Measurements from ENCODE around the gene PTPRG. TPM values are rescaled to one million over a fixed set of nuclear protein-coding genes. Genes with fewer than 3 reads are reported as not detected.

The PTPRG gene
- total RNA-seq, 2 experiments from 2014 or later = 0.10 TPM; not detected in 1

DNA sequence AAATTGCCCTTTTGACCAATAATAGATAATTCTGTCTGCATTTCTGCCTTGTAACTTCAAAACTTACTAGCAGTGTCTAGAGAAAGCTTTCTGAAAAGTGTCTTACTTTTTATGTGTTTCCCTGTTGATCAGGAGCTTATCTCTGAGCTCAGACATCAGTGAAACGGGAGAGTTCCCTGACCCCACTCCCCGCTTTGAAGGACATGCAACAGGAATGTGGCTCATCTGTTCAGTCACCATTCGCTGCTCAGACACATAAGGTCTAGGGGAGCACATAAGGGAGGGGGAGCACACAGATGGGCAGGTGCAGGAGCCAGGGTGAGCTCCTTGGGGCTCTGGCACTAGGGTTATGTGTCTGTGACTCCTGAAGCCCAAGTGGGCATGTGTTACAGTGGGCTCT is 607.0 kb downstream of the PTPRG start:
- ChIA-PET CTCF (interaction anchor here (1.5 kb wide), 1 partner anchor 20 kb away, joined by 4 read pairs; no protein-coding TSS in a partner anchor), POLR2A (no interaction called here)
- Mint-ChIP-seq H3K27me3 (peaks cover 2% of the 10 kb centered on the region), H3K4me3 (no peak overlapping the region), H3K9me3 (peaks cover 8% of the 10 kb centered on the region), H3K27ac (no peak overlapping the region), H3K4me1 (ENCODE audit: low read depth) (no peaks in the 10 kb centered on the region), H3K36me3 (no peaks in the 10 kb centered on the region)
- intact Hi-C loops (cut with micrococcal nuclease) = no loop called here
- no peak for DNase-seq

DNA sequence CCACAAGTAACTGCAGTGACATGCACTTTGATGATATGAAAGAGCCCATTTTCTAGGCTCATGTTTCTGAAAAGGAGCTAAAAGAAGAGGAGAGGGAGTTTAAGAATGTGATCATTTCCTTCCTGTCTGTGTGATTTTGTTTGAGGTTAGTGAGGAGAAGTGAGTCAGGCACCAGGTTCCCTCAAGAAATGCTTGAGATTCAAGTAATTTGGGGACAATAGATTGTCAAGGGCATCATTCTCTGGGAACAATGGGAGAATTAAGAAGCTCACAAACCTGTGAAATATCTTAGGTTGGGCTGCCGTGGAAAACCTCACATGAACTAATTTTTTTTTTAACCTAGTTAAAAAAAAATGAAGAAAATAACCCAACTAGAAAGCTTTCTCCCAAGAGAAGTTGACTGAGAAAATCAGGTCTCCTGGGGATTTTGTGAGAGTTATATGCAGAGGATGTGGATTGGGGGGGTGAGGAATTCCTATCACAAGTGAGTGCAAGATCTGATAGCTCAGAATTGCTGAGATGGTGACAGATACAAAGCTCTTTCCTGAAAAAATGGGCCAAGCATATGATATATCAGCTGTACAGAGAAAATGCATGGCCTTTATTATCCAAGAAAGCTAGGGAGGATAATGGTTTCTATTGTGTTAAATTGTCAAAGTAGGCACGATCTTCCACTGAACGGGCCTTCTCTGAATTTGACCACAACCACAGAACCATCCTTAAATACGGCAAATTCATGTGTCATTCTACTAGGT is 608.7 kb downstream of the PTPRG start:
- no peaks in the 10 kb centered on the region for H3K36me3 Mint-ChIP-seq
- no peak for DNase-seq
- no peak overlapping the region for H3K27ac Mint-ChIP-seq
- H3K9me3 Mint-ChIP-seq = peaks cover 8% of the 10 kb centered on the region
- H3K4me1 Mint-ChIP-seq (ENCODE audit: low read depth) = no peaks in the 10 kb centered on the region
- POLR2A ChIA-PET = no interaction called here
- CTCF ChIA-PET = no interaction called here
- H3K4me3 Mint-ChIP-seq = no peak overlapping the region
- intact Hi-C loops (cut with micrococcal nuclease) = no loop called here
- H3K27me3 Mint-ChIP-seq = peaks cover 2% of the 10 kb centered on the region

DNA sequence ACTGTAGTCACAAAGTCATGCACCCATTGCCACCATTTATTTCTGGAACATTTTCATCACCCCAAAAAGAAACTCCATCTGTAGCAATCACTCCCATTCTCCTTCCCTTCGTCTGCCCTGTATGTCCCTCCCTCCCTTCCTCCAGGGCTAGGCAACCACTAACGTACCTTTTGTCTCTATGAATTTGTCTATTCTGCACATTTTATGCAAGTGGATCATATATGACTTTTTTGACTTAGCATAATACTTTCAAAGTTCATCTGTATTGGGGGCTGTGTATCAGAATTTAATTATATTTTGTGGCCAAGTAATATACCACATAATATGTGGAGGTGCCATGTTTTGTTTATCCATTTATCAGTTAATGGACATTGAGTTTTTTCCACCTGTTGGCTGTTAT is 610.4 kb downstream of the PTPRG start:
- CTCF ChIA-PET = no interaction called here
- no peak for DNase-seq
- H3K4me1 Mint-ChIP-seq (ENCODE audit: low read depth) = no peaks in the 10 kb centered on the region
- POLR2A ChIA-PET = no interaction called here
- no peak overlapping the region for H3K27ac Mint-ChIP-seq
- peaks cover 2% of the 10 kb centered on the region for H3K27me3 Mint-ChIP-seq
- H3K36me3 Mint-ChIP-seq = no peaks in the 10 kb centered on the region
- H3K4me3 Mint-ChIP-seq = no peak overlapping the region
- H3K9me3 Mint-ChIP-seq = peaks cover 8% of the 10 kb centered on the region
- intact Hi-C loops (cut with micrococcal nuclease) = no loop called here

DNA sequence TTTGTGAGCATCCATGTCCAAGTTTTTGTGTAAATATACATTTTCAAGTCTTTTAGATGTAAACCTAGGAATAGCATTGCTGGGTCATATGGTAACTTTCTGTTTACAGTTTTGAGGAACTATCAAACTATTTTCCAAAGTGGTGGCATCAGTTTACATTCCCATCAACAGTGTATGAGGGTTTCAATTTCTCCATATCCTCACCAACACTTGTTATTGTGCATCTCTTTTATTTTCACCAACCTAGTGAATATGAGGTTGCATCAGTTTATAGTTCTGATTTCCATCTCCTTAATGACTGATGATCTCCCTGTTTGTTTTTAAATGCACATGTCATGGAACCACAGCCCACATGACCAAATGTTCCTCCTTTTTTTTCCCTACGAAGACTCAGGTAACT is 610.8 kb downstream of the PTPRG start:
- CTCF ChIA-PET = no interaction called here
- H3K9me3 Mint-ChIP-seq = peaks cover 8% of the 10 kb centered on the region
- POLR2A ChIA-PET = no interaction called here
- intact Hi-C loops (cut with micrococcal nuclease) = no loop called here
- H3K27me3 Mint-ChIP-seq = peaks cover 2% of the 10 kb centered on the region
- H3K27ac Mint-ChIP-seq = no peak overlapping the region
- H3K36me3 Mint-ChIP-seq = no peaks in the 10 kb centered on the region
- no peaks in the 10 kb centered on the region for H3K4me1 Mint-ChIP-seq (ENCODE audit: low read depth)
- no peak for DNase-seq
- H3K4me3 Mint-ChIP-seq = no peak overlapping the region

DNA sequence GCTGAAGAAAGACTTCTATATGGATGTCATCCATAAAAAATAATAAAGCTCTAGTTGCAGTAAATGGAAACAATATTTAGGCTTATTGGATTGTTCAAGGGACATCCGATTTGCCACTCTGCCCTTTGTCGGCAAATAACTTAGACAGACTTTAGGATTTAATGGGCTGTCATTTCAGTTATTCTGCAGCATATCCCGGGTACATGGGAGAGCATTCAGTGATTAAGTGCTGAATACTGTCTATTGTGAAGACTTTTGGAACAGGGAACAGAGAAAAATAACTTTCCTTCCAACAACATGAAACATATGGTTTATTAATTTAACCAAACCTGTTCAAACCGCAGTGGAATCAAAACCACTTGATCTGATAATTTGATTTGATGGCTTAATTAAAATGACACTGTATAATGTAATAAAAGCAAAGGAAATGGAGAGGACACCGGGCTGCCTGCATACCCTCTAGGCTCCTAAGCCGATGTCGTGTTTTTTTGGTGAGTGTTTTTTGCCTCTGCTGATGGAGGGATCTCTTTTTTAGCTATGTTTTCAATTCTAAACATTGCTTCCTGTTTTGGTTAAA is 612.7 kb downstream of the PTPRG start:
- intact Hi-C loops (cut with micrococcal nuclease) = no loop called here
- Mint-ChIP-seq H3K4me1 (ENCODE audit: low read depth) (no peaks in the 10 kb centered on the region), H3K4me3 (no peak overlapping the region), H3K27ac (no peak overlapping the region), H3K9me3 (peaks cover 8% of the 10 kb centered on the region), H3K36me3 (no peaks in the 10 kb centered on the region), H3K27me3 (peaks cover 2% of the 10 kb centered on the region)
- DNase-seq = no peak
- CTCF ChIA-PET = no interaction called here
- POLR2A ChIA-PET = no interaction called here

DNA sequence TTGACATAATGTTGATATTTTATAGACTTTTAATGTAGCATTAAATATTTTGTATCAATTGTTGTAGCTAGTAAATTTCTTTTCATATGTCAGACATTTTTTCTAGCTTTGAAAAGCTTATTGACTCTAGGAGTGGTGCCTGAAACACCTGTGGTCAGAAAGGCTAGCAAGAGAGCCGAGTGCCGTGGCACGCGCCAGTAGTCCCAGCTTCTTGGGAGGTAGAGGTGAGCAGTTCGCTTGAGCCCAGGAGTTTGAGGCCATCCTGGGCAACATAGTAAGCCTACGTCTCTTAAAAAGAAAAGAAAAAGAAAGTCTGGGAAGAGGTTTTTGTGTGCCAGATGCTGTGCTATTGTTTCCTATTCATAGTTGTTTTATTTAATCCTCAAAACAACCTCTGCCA is 613.8 kb downstream of the PTPRG start:
- Mint-ChIP-seq H3K36me3 (no peaks in the 10 kb centered on the region), H3K4me1 (ENCODE audit: low read depth) (no peaks in the 10 kb centered on the region), H3K27ac (no peak overlapping the region), H3K4me3 (no peak overlapping the region), H3K27me3 (peaks cover 2% of the 10 kb centered on the region), H3K9me3 (peaks cover 8% of the 10 kb centered on the region)
- CTCF ChIA-PET = no interaction called here
- intact Hi-C loops (cut with micrococcal nuclease) = no loop called here
- POLR2A ChIA-PET = no interaction called here
- no peak for DNase-seq

DNA sequence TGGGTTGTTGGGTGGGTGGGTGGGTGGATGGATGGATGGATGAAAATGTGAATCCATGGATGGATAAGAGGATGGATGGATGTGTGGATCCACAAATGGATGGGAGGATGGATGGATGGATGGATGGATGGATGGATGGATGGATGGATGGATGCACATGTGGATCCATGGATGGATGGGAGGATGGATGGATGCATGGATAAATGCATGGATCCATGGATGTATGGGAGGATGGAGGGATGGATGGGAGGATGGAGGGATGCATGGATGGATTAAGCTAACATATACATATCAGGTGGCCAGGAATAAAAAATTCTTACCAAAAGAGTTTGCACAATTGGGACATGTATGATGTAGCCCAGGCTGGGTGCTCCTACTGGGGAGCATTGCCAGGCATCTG is 616.7 kb downstream of the PTPRG start:
- CTCF ChIA-PET = no interaction called here
- Mint-ChIP-seq H3K27me3 (no peaks in the 10 kb centered on the region), H3K27ac (no peak overlapping the region), H3K4me1 (ENCODE audit: low read depth) (no peaks in the 10 kb centered on the region), H3K36me3 (no peaks in the 10 kb centered on the region), H3K9me3 (no peaks in the 10 kb centered on the region), H3K4me3 (no peak overlapping the region)
- POLR2A ChIA-PET = no interaction called here
- no peak for DNase-seq
- intact Hi-C loops (cut with micrococcal nuclease) = no loop called here

DNA sequence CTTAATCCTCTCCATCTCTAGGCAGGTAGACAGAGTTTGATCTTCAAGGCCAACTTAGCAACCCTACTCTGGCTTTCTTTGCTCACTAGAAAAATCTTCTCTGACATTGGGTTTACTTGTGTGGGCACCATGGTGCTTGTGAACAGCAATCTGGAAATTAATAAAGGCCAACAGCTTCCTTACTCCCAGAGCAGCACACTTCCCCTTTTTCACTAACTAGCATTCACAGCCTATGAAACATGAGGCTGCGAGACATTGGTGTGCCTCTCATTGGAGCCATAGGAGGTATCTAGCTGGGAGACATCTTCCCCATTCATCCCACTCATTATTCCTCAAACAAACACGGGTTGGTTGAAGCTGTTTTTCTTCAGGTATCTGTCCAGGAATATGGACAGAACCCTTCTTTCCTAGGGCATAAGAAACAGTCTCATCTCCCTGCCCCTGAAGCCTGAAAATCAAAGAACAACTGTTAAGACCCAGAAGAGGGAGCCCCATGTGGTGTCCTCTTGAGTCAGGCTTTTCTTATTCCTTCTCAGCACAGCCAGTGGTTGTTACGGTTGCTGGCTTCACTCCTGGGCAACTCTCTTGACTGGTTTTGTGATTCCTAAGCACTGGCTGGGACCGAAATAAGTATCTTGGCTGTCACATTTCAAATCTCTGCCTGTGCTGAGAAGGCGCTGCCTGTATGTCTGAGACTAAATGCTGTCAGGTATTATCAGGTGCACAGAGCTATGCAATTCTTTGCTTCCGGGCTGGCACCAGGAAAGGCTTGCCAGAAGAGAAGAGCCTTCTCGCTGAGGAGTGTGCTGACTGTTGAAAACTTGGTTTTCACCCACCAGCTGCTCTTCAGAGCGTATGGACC is 617.6 kb downstream of the PTPRG start:
- H3K4me1 Mint-ChIP-seq (ENCODE audit: low read depth) = no peaks in the 10 kb centered on the region
- H3K27ac Mint-ChIP-seq = no peak overlapping the region
- POLR2A ChIA-PET = no interaction called here
- intact Hi-C loops (cut with micrococcal nuclease) = no loop called here
- H3K4me3 Mint-ChIP-seq = no peak overlapping the region
- no peaks in the 10 kb centered on the region for H3K36me3 Mint-ChIP-seq
- no peaks in the 10 kb centered on the region for H3K9me3 Mint-ChIP-seq
- DNase-seq = no peak
- CTCF ChIA-PET = no interaction called here
- peaks cover 1% of the 10 kb centered on the region for H3K27me3 Mint-ChIP-seq

DNA sequence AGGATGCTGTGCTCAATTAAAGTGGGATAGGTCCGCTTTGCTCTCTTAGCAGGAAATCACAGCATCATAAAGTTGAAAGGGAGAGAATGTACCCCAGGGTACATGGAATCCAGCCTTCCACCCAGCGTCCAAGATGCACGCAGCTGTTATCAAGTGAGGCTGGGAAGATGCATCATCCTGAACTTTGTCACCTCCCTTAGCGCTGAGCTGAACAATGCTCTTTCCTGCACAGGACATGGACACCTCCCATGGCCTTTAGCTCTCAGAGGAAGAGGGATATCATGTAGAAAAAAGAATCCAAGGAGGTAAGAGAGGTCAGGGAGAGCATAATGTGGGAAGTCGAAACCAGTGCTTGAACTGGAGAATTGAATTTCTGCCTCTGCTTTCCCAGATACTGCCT is 619.1 kb downstream of the PTPRG start:
- H3K36me3 Mint-ChIP-seq = no peaks in the 10 kb centered on the region
- DNase-seq = no peak
- intact Hi-C loops (cut with micrococcal nuclease) = loop anchor here (10.0 kb wide), 1 partner anchor 796 kb away; no protein-coding TSS in a partner anchor
- H3K4me3 Mint-ChIP-seq = no peak overlapping the region
- no peaks in the 10 kb centered on the region for H3K9me3 Mint-ChIP-seq
- H3K27me3 Mint-ChIP-seq = peaks cover 1% of the 10 kb centered on the region
- ChIA-PET POLR2A (interaction anchor here (0.6 kb wide), 1 partner anchor 116 kb away, joined by 3 read pairs; no protein-coding TSS in a partner anchor), CTCF (interaction anchor here (2.0 kb wide), 1 partner anchor 8 kb away, joined by 8 read pairs; no protein-coding TSS in a partner anchor)
- H3K4me1 Mint-ChIP-seq (ENCODE audit: low read depth) = no peaks in the 10 kb centered on the region
- H3K27ac Mint-ChIP-seq = no peak overlapping the region

DNA sequence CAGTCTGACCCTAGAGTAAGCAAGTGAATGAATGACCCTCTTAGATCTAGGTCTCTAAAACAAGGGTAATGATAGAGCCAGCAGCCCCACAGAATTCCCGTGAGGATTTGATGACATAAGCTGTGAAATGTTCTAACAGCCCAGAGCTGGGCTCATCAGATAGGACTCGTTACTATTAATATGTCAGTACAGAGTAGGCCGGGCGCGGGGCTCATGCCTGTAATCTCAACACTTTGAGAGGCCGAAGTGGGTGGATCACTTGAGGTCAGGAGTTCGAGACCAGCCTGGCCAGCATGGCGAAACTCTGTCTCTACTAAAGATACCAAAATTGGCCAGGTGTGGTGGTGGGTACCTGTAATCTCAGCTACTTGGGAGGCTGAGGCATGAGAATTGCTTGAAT is 621.7 kb downstream of the PTPRG start:
- H3K4me3 Mint-ChIP-seq = no peak overlapping the region
- no peaks in the 10 kb centered on the region for H3K36me3 Mint-ChIP-seq
- no peak for DNase-seq
- ChIA-PET CTCF (interaction anchor here (1.3 kb wide), 1 partner anchor 19 kb away, joined by 4 read pairs; no protein-coding TSS in a partner anchor), POLR2A (no interaction called here)
- no peaks in the 10 kb centered on the region for H3K9me3 Mint-ChIP-seq
- no peaks in the 10 kb centered on the region for H3K4me1 Mint-ChIP-seq (ENCODE audit: low read depth)
- no peak overlapping the region for H3K27ac Mint-ChIP-seq
- H3K27me3 Mint-ChIP-seq = peaks cover 5% of the 10 kb centered on the region
- intact Hi-C loops (cut with micrococcal nuclease) = loop anchor here (10.0 kb wide), 1 partner anchor 798 kb away; no protein-coding TSS in a partner anchor

DNA sequence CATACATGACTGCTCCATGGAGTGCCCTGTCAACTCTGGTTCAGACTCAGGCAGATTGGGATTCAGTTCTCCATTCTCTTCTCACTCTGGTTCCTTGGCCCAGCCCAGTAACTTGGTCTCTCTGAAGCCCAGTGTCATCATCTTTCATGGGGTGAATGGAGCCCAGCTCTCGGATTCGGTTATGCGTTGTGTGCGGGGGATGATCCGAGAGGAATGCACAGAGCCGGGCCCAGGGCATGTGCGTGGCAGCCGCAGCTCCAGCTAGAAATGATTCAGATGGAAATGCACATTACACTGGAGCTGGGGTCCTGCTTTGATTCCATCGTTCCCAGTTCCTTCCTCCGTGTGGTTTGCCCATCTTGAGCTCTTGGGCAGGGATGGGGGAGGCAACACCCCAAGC is 622.6 kb downstream of the PTPRG start:
- H3K4me1 Mint-ChIP-seq (ENCODE audit: low read depth) = peaks cover 4% of the 10 kb centered on the region
- CTCF ChIA-PET = interaction anchor here (1.3 kb wide), 1 partner anchor 18 kb away, joined by 4 read pairs; no protein-coding TSS in a partner anchor
- no peaks in the 10 kb centered on the region for H3K36me3 Mint-ChIP-seq
- no peak overlapping the region for H3K27ac Mint-ChIP-seq
- no peak for DNase-seq
- POLR2A ChIA-PET = no interaction called here
- intact Hi-C loops (cut with micrococcal nuclease) = loop anchor here (10.0 kb wide), 1 partner anchor 799 kb away; no protein-coding TSS in a partner anchor
- H3K9me3 Mint-ChIP-seq = no peaks in the 10 kb centered on the region
- no peak overlapping the region for H3K4me3 Mint-ChIP-seq
- H3K27me3 Mint-ChIP-seq = peaks cover 5% of the 10 kb centered on the region

DNA sequence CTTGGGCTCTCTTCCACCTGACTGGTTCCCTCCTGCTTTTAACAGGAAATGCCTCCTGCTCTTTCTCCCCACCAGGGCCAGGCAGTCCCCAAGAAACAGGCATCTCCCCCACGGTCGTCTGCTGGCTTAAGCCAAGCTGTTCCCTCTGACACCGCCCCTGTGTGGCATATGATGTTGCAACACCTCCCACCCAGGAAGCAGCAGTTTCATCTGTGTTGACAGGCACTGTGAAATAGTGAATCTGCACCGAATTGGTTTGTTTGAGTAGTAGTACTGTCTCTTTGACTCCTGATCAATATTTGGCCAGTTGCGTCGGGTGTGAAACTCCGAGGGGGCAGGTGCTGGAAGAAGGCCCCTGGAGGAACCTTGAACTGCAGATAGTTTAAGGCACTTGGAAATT is 623.2 kb downstream of the PTPRG start:
- intact Hi-C loops (cut with micrococcal nuclease) = loop anchor here (10.0 kb wide), 1 partner anchor 800 kb away; no protein-coding TSS in a partner anchor
- H3K4me1 Mint-ChIP-seq (ENCODE audit: low read depth) = peaks cover 4% of the 10 kb centered on the region
- CTCF ChIA-PET = no interaction called here
- H3K36me3 Mint-ChIP-seq = no peaks in the 10 kb centered on the region
- peaks cover 5% of the 10 kb centered on the region for H3K27me3 Mint-ChIP-seq
- DNase-seq = no peak
- H3K27ac Mint-ChIP-seq = no peak overlapping the region
- H3K4me3 Mint-ChIP-seq = no peak overlapping the region
- POLR2A ChIA-PET = no interaction called here
- no peaks in the 10 kb centered on the region for H3K9me3 Mint-ChIP-seq

Data from activated CD4-positive, alpha-beta memory T cell treated with anti-CD3 and anti-CD28 coated beads for 36 hours (primary cell).